HG02973 (cell line): ENCODE results near the gene RPS6KB2.
"Not testable (repeated sequence)": the region's sequence is repeated elsewhere in the genome, so short reads cannot be mapped to it uniquely, and the experiment has no call there.

ENCODE experiments used
- ATAC-seq: cut with Tn5 transposase; IDR thresholded peaks from one replicate; pipeline ENCODE4 v1.9.1; 2021; ENCODE audit warnings: moderate library complexity; ENCODE audit not compliant: unreplicated experiment

Gene RPS6KB2

DNA sequence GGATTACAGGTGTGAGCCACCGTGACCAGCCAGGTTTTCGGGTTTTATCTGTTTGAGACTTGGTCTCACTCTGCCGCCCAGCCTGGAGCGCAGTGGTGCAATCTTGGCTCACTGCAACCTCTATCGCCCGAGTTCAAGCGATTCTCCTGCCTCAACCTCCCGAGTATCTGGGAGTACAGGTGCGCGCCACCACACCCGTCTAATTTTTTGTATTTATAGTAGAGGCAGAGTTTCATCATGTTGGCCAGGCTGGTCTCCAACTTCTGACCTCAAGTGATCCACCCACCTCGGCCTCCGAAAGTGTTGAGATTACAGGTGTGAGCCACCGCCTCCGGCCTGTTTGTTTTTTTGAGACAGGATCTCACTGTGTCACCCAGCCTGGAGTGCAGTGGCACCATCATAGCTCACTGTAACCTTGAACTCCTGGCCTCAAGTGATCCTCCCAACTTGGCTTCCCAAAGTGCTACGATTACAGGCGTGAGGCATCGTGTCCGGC lies 882 bp upstream of the RPS6KB2 start:
- not testable (repeated sequence) for ATAC-seq

- no peak for ATAC-seq
Observed at GRCh38 chr11:67429038-67429668, 859 bp downstream of the RPS6KB2 start.

- no peak for ATAC-seq
Observed at GRCh38 chr11:67429722-67430121, 1.4 kb downstream of the RPS6KB2 start.

DNA sequence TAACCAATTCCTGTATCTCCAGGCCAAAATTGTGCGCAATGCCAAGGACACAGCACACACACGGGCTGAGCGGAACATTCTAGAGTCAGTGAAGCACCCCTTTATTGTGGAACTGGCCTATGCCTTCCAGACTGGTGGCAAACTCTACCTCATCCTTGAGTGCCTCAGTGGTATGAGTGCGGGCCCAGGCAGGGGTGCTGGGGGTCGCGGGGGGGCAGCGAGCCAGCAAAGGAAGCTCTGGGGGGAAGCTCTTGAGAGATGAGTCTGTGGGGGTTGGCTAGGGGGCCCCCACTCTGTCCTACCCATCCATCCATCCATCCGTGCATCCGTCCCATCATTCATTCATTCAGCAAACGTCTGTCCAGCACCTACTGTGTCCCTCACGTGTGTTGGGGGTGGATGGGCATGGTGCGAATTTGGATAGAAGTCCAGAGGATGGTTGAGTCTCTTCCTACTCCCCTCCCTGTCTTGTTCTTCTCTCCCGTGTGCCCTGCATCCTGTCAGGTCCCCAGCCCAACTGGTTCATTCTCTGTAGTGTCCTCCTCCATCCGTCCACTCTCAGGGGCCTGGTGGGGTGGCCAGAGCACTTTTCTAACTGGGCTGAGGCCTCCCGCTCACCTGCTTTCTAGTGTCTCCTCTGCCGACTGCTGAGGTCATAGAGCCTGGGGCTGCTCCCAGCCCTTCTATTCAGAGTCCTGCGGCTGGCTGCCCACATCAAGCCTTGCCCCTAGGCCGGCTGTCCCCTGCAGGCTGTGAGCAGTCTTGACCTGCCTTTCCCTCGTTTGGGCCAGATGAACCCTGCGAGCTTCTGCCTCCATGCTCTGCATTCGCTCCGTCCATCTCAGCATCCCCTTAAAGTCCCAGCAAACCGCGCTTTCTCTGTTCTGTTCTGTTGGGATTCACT lies 3.3 kb downstream of the RPS6KB2 start:
- ATAC-seq, result no peak

- no peak for ATAC-seq
Observed at GRCh38 chr11:67432655-67433349, 4.5 kb downstream of the RPS6KB2 start.

DNA sequence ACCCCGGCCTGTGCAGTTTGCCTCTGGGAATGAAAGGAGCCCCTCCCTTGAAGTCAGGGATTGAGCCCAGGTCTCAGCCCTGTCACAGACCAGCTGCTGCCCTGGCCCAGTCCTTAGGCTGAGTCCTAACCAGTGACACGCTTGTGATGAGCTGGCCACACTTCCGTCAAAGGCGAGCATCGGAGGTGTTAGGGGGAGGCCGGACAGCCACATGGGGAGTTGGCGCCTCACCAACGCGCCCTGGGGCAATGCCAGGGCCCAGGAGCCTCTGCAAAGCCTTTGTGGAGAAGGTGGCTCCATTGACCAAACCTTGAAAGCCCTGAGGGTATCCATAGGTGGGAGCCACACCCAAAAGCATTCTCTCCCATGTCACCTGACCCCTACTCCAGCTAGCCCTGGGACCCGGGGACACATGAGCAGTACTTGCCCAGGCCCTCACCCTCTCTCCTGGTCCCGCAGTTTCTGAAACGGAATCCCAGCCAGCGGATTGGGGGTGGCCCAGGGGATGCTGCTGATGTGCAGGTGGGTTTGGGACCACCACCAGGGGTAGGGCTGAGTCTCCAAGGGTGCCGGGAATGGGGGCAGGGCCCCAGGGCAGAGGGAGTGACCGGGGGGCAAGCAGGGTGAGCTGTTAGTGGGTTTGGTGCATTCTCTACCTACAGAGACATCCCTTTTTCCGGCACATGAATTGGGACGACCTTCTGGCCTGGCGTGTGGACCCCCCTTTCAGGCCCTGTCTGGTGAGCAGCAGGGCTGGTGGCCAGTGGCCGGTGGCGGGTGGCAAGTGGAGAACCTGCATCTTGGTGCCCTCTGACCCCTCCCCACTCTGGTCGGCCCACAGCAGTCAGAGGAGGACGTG lies 5.5 kb downstream of the RPS6KB2 start:
- ATAC-seq, result no peak

DNA sequence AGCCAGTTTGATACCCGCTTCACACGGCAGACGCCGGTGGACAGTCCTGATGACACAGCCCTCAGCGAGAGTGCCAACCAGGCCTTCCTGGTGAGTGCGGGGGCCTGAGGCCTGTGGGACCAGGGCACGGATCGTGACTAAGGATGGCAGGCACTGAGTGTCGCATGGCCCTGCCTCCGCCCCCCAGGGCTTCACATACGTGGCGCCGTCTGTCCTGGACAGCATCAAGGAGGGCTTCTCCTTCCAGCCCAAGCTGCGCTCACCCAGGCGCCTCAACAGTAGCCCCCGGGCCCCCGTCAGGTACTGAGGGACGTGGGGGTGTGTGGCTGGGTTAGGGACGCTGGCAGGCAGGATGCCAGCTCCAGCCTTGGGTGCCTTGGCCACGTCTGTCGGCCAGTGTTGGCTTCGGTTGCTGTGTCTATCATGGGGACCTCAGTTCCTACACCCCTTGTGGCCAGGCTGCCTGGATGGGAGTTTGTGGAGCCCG lies 6.1 kb downstream of the RPS6KB2 start:
- ATAC-seq, result no peak

DNA sequence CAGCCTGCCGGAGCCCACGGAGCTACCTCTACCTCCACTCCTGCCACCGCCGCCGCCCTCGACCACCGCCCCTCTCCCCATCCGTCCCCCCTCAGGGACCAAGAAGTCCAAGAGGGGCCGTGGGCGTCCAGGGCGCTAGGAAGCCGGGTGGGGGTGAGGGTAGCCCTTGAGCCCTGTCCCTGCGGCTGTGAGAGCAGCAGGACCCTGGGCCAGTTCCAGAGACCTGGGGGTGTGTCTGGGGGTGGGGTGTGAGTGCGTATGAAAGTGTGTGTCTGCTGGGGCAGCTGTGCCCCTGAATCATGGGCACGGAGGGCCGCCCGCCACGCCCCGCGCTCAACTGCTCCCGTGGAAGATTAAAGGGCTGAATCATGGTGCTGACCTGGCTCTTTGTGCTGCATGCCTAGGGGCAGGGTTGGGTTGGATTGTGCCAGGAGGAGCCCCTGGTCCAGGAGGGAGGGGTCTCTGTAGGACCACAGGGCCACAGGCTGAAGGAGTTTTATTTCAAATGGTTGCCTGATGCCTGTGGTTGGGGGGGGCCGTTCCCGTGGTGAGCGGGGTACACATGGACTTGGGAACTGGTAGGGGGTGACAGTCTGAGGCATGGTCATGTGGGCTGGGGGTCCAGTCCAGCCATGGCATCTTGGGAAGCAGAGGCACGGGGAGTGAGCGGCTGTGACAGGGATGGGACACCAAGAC lies 6.9 kb downstream of the RPS6KB2 start:
- no peak for ATAC-seq

DNA sequence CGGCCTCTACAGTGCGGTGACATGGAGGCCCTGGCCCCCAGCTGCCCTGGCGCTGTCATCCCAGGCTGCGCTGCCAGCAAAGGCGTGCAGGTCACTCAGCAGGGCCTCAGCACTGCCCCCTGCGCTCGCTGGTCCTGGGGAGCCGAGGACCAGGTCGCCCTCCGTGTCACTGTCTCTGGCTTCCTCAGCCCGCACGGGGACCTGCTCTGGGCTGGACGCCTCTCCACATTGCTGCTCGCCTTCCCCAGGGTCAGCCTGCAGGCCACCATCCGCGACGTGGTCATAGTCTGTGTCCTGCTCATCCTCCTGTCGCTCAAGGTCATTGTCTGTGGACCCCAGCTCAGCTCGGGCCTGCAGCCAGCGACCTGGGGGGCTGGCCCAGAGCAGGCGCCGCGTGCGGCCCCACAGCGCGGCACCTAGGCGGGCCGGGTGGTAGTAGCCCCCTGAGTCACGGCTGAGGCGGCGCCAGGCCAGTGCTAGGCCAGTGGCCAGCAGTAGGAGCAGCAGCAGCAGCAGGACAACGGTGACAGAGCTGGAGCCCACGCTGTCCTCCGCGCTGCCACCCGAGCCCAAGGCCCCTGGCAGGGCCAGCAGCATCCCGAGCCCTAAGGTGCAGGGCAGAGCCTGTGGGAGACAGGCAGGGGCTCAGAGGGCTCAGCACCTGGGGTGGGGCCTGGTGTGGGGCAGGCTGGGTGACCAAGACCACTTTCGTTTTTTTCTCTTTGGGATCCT lies 7.6 kb downstream of the RPS6KB2 start:
- ATAC-seq, result no peak

- no peak for ATAC-seq
Observed at GRCh38 chr11:67436459-67437081, 8.3 kb downstream of the RPS6KB2 start.

DNA sequence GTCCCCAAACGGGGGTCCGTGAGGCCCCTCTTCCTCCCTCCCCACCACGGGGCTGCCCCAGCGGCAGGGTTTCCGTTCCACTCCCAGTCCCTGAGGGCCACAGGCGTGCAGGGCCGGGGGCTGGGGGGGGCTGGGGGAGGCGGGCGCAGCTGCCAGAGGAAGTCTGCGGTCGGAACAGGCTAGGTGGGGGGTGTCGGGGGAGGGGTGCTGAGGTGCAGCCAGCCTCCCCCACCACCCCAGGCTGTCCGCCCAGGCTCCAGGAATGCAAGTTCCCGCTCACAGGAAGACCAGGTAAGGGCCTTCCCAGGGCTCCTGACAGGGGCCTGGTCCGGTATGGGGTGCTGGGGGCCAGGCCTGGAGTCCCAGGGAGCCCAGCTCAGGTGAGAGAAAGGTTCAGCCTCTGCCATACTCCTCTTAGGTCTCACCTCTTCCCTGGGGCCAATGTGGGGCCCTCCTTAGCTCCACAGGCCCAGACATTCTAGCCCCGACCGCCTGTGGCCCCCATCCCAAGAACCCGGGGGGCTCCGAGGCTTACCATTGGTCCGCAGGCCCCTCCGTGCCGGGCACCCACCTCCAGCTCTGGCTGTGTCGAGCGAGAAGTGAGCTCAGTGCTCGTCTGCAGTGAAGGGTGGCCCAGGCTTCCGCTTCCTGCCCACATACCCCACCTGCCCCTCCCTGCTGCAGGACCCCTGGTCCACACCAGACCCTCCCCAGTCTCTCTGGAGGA lies 9.0 kb downstream of the RPS6KB2 start, which contains the start of gene PTPRCAP:
Gene PTPRCAP (minus strand): TSS at position 601 of the 727 bp plus-strand sequence. CDS start 63 bp downstream, at position 538.
- no peak for ATAC-seq

- ATAC-seq, result no peak
Observed at GRCh38 chr11:67437809-67438157, 9.5 kb downstream of the RPS6KB2 start.

DNA sequence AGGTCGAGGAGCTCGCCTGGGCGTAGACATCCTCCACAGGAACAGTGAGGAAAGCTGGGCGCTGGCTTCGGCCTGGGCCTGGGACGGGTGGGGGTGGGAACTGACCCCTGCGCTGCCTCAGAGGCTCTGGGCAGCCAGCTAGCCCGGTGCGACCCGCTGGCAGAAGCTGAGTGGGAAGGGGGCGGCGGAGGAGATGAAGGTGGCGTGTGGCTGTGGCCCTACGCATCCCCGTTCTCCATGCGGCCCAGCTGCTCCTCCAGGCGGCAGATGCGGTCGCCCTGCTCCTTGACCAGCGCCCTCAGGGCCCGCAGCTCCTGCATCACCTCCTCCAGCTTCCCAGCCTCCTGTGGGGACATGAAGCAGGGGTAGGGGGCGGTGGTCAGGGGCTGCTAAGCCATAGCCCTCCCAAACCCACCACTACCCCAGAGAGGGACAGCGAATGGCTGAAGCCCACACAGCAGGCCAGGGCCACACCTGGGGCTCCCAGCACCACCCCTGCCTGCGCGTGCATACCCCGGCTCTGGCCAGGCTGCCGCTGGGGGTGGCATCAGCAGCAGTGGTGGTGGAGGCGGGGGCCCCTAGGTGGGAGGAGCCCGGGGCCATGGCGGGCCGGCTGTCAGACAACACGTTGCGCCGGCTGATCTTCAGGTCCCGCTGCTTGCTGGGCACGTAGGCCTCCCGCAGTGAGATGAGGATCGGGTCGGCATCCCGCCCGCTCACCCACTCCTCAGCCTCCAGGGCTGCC lies 10.0 kb downstream of the RPS6KB2 start:
- ATAC-seq, result no peak

DNA sequence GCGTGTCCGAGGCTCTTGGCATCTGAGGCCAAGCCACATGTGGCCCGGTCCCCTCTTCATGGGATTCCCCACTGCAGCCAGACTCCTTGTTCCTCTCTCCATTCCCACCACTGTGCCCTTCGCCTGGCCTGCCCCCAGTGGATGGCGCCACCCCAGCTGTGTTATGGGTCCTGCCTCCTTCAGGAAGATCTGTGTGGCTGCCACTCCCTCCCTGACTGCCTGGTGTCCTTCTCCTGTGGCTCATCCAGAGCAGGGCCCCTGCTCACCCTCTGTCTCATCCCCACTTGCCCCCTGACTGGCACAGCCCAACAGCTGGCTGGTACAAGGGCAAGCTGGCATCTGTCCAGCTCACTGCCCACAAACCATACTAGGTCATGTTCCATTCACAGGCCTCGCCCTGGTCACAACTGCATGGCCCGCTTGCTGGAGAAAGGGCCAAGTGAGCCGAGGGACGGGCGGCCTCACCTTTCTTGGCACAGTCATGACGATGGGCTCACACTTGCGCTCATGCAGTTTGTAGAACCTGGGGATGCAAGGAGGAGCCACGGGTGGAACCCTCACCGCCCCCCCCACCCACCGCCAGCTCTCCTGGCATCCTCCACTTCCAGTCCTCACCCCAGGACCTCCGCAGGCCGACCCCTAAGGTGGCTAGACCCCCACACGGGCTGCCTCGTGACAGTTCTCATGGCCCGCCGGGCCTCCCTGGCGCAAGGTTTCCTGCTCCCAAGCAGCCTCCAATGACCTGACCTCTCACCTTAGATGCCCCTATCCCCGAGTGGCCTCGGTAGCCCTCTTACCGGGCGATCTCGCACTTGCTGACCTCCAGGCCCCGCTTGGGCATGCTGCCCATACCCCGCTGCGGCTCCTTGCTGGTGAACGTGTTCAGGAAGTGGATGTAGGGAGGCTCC lies 11.3 kb downstream of the RPS6KB2 start:
- no peak for ATAC-seq

DNA sequence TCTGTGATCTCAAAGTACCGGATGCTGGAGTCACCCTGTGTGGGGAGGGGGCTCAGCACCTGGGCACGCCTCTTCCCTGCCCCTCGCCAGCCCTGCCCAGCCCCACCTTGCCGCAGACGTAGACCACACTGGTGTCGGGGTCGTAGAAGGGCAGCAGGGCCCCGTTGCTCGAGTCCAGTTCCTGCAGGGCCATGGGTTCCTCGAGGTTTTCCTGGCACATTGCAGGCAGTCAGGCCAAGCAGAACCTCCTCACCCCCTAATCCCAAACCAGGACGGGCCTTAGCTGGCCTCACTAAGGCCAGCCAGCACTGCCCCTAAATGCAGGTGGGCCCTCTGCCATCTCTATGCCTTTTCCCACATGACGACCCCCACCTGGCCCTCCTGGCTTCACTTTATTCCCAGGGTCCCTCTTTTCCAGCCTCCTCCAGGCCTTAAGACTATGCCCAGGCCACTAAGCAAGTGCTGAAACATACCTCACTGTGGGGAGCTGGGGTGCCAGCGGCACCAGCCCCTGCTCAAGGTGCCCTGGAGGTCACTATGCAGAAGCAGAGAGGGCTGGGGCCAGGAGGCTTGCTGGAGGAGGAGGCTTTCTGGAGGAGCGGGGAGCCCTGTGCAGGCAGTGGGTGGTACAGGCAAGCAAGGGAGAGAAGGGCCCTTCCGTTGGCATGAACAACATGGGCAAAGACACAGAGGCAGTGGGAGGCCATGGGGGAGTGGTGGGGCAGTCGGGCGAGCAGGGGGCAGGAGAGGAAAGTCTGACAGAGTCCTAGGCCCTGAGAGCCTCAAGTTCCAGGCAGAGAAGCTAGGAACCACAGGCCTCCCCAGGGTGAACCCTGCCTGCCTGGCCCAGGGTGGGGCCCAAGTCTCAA lies 12.2 kb downstream of the RPS6KB2 start:
- no peak for ATAC-seq
